NCI-H1930 (cell line): ENCODE results near the gene ASCL2.
"Not testable (repeated sequence)": the region's sequence is repeated elsewhere in the genome, so short reads cannot be mapped to it uniquely, and the experiment has no call there.

ENCODE experiments used
- DNase-seq, 2 experiments: peaks; one replicate each; lab custom pipeline; 2025; lab: John Stamatoyannopoulos, UW

The ASCL2 gene

DNA sequence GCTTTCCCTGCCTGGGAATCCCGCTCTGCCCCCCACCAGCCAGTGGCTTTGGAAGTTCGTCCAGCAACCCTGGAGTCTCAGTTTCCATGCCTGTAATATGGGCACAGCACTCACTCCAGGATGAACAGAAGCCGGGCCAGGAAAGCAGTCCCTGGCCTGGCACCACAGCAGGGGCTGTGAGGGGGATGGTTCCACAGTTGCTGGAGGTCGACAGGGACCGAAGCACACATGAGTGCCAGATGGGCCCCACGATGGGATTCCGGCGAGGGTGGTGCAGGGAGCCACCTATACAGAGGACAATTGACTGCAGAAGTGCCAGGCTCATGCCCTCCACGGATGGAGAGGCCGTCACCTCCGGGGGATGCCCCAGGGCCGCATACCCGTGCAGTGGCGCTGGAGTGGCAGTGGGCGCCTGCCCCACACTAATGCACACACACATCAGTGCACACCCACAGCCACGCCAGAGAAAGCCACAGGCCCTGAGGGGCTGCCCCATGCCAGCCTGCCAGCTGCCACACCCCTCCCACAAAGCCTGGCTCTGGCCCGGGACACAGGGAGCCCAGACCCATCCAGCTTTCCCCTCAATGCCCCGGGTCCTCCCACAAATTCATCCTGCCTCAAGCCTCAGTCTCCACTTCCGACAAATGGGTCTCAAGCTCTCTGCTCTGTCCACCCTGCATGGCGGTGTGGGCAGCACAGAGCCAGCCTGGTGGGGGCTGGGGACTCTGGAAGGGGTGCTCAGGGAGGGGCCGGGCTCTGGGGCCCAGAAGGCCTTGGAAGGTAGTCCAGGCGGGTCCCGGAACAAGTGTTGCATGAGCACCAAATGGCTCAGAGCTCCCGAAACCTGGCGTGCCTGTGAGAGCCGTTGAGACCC, 9.7 kb downstream of the ASCL2 start:
- no peak for DNase-seq

DNA sequence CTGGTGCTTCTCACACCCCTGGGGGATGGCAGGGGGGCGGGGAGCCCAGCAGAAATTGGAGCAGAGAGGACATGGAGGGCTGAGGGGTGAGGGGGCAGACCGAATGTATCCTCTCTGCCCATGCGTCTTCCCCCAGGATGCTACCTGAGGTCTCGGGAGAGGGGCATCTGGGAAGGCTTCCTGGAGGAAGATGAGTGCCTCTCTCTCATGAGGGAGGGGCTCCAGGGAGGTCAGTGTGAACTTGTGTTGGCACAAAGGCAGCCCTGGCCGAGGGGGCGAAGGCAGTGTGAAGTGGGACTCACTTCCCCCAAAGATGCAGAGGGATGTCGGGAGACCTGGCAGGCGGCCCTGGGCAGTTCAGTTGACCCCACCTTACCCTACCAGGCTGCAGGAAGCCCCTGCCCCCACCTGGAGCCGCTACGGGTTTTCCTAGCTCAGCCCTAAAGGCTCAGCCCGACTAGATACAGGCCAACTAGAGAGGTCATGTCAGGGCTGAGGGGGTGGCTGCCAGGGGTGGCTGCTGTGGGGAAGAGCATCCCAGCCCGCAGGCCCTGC, 10.4 kb downstream of the ASCL2 start:
- no peak for DNase-seq

DNA sequence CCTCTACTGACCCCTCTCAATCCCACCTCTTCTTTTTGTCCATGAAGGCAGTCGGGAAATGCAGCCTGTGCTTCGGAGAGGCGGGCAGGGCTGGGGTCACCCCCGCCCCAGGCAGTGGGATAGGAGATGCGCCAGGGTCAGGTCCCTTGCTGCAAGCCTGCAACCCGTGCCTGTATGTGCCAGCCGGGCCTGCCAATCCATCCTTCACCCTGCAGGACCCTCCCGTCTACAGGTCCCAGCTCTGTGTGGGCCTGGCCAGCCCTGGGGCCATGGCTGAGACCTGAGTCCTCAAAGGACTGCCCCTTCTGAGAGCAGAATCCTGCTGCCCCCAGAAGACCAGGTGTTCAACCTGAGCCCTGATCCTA, 10.9 kb downstream of the ASCL2 start:
- DNase-seq = no peak

DNA sequence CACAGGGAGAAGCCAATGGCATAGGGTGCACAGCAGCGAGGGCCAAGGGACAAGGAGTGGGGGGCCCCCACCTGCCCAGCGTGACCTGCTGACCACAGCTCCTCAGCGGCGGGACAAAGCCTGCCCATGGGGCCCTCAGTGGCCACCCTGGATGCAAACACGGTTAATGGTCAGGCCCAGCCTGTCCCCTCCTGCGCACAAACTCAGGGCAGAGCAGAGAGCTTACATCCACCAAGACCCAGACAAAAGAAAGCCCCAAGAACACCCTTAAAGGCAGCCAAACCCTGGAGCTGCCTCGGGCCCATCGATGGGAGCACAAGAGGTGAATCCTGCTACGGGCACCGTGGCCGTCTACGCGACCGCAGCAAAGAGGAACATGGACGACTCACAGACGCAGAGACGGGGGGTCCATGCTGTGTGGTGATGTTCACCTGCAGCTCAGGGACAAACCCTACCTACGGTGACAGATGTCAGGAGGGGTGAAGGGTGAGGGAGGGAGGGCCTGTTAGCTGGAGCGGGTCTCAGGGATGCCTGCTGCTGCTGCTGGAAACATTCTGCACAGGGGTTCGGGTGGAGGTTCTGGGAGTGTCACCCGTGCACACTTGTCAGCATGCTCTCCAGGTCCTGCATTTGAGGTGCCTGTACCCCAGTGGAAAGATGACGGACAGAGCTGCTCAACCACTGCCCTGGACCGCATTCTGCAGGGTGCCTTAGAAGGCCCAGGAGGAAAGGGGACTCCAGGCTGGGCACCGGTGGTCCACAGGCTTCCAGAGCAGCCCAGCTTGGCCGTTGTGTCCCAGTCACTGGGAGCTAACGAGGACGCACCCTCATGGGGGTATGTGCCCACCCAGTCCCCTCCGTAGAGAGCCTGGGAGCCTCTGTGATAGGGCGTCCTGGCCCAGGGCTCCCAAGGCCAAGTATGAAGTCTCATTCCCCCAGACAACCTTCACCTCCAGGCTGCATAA, 11.6 kb downstream of the ASCL2 start:
- DNase-seq = no peak

DNA sequence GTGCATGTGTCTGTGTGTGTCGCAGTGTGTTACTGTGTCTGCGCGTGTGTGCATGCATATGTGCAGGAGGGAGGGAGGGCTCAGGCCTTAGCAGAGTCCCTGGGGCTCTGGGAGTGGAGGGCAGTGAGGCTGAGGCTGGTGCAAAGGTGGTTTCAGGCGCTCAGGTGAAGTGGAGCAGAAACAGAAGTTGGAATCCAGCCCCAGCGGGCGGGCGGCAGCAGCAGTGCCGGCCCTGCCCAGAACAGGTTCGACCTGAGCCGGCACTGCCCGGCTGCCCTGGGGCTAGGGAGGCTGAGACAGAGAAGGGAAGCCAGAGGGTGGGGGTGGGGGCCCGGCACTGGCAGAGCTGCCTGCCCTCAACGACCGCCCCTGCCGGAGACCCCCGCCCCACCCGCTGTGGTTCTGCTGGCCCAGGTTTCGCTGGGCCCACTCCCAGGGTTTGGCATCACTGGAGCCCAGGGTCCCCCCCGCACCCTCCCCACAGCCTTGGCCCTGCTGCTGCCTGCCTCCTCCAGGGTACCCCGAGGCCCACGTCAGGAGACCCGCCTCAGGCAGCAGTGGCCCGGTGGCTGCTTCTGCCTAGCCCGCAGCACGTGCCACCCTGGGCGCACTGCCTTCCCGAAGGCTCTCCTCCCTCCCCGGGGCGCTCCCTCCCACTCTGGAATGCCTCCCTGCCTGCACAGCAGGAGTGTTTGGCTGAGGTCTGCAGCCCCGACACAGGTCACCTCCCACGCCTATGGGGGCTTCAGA, 13.3 kb downstream of the ASCL2 start:
- no peak for DNase-seq

- DNase-seq = no peak
Measured at GRCh38 chr11:2256293-2256913, 14.0 kb downstream of the ASCL2 start.

GRCh38 chr11:2252018-2252417, 18.4 kb downstream of the ASCL2 start:
- DNase-seq = no peak

- no peak for DNase-seq
Measured at GRCh38 chr11:2251138-2251537, 19.2 kb downstream of the ASCL2 start.

DNA sequence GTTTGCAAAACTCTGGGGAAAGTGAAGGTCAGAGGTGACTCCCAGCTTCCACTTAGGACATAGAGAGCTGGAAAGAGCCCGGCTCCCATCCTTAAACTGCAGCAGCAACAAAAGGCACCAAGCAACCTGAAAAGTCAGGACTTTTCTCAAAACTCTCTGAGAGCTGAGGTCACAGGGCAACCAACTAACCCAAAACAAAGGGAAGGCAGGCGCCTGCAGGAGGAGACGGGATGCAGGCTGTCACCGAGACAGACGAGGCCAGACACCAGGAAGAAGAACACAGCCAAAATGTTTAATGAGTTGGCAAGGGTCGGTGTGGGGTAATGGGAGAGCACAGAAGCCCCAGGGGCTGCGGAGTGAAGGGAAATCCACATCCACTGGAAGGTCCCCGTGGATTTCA, 19.9 kb downstream of the ASCL2 start:
- DNase-seq = no peak

- no peak for DNase-seq
Measured at GRCh38 chr11:2250041-2250440, 20.3 kb downstream of the ASCL2 start.

DNA sequence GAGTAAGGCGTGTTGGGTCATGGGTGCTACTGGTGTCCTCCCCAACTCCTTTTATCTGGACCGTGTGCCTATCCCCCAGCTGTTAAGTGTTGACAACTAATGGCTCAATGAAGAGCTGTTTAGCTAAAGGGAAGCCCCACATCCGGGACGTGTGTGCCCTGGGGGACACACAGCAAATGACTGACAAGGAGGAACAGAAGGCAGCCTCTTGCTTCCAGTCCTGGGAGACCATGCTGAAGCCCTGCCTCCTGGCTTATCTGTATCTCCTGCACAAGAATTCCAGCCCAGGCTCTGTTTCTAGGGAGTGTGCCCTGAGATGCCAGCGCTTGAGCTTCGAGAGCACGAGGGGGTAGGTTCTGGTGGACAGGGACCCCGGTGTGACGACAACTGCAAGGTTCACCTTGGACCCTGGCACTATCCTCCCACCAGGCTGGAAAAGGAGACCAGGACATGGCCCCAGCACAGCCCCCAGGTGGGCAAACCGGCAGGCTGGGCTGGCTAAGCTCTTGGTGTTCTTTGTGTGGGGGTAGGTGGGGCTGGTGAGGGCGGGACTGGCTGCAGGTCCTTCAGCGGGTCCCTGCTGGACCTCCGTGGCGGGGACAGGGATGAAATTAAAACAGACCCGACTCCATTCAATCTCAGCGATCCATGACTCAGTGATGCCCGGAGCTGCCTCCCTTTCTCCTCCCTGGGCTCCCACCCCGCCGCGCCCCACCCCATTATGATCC, 21.0 kb downstream of the ASCL2 start:
- no peak for DNase-seq

- DNase-seq = no peak
Measured at GRCh38 chr11:2248762-2249161, 21.6 kb downstream of the ASCL2 start.

DNA sequence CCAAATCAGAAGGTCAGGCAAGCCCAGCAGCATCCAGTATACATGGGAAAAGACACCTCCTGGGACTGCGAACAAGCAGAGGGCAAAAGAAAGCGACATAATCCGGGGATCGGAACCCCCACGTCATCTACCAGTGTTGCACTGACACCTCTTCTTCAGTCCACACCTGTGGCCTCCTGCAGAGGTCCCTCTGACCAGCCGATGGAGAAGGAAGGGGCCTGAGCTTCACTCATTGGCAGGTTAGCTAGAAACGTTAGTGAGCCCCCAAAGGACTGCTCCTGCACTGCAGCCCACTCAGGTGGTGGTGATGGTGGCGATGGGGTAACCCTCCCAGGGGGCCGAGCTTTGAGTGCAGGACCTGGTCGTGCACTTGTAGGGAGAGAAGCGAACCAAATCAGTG, 22.1 kb downstream of the ASCL2 start:
- no peak for DNase-seq

GRCh38 chr11:2247496-2247895, 22.9 kb downstream of the ASCL2 start:
- no peak for DNase-seq

GRCh38 chr11:2240834-2241233, 29.6 kb downstream of the ASCL2 start:
- DNase-seq = no peak

- no peak for DNase-seq
Measured at GRCh38 chr11:2237457-2238238, 32.7 kb downstream of the ASCL2 start.

DNA sequence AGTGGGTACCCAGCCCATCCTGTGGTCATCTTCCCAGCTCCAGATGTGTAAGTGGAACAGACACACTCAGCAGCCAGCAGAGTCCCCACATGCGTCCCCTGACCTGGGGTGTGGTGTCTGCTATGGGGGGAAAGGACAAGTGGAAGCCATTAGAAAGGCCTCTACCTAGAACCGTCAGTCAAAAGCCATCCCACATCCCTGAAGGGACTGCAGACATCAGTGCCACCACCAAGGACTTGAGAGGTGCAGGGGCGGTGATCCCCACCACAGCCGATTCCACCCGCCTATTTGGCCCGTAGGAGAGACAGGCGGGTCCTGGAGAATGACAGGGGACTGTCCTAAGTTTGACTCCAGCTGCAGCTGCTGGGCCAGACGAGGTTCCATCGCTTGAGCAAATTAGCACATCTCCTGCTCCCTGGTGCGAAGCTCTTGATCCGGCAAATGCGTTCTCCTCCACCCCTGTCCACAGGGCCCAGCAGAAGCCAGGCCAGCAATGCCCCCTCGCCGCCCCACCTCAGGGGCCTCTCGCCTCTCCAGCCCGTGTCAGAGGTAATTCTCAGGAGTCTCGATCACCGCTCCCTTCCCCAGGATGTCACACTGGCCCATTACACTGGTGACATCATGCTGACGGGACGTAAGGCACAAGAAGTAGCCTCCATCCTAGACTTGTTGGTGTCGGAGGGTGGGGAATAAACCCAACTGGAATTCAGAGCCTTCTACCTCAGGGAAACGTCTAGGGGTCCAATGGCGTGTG, 33.8 kb downstream of the ASCL2 start:
- not testable (repeated sequence) for DNase-seq

DNA sequence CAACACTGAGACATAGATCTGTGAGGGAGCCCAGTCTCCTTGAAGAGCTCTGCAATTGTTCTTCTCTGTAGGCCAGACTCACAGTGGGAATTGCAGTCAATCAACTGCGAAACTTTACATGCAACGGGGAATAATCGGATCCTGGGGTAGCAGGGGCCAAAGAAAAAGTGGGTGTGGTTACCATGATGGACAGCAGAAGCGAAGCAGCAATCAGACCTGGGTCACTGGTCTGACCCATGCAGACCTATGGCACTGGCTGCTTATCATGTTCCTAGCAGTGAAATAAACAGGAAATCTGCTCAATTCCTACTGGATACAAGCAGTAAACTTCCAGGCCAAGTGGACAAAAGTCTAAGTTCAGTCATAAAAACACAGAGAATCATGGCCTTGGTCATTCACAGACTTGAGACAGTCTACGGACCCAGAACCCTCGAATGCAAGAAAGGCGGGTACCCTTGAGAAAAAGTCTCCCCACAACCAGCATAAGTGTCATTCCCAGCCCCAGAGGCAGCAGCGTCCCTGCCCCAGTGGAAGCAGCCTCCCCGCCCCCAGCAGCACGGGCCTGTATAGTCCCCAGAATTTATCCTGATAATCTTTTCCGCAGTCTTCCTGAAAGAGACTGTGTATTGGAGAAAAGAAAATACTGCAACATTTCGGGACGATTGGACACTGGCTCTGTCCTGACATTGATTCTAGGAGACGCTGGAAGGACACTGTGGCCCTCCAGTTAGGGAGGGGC, 34.6 kb downstream of the ASCL2 start:
- DNase-seq = no peak

- no peak for DNase-seq
Measured at GRCh38 chr11:2234963-2235362, 35.4 kb downstream of the ASCL2 start.
